Stimulated activated CD8-positive, alpha-beta memory T cell treated with anti-CD3 and anti-CD28 coated beads, Interleukin-4, amount 100 ng/mL, for 48 hours (primary cell): Measurements from ENCODE around the gene PAXX.

ENCODE experiments used
- DNase-seq: peaks from one replicate; pipeline ENCODE4 v3.0.0-alpha.2; 2020

Gene PAXX

DNA sequence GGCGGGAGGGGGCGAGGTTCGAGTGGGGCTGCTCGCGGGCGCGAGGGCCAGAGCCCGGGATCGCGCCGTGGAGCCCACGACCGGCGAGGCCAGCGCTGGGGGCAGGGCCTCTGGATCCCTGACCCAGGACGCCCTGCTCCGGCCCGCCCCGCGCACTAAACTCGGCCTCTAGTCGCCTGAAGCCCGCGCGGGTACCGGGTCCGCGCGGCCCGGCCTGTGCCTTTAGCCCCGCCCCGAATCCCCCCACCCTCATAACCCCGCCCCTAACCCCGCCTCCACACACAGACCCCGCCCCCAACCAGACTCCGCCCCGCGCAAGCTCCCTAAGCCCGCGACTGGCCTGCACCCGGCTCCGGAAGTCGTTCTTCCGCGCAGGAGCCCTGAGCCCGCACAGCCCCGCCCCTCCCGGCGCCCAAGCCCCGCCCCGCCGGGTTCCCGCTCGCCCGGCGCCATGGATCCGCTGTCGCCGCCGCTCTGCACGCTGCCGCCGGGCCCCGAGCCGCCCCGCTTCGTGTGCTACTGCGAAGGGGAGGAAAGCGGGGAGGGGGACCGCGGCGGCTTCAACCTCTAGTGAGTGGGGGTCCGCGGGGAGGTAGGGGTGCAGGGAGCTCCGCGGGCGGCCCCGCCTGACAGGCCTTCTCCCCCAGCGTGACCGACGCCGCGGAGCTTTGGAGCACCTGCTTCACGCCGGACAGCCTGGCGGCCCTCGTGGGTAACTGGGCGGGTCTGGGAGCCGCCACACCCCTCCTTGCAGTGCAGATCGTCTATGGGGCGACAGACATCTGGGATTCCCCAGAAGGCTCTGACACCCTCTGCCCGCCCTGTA is at the start of gene PAXX:
PAXX (plus strand) TSS at position 430 of the 826 bp plus-strand sequence; CDS start at position 452, 22 bp downstream.
- peak; percentile 97 for DNase-seq

DNA sequence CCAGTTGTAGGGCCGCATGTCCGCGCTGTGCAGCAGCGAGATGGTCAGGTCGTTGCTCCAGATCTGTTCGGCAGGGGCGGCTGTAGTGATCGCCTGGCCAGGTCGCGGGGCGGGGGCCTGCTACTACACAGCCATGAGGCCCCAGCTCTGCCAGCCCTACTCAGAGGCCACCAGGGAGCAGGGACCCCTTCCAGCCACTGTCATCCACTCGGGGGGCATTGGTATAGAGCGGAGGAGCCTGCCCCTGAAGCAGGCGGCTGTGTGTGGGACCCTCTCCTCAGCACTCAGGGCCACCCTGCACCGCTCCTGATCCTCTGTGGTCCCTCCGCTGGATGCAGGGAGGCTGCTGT is 49.4 kb upstream of the PAXX start:
- DNase-seq = no peak

DNA sequence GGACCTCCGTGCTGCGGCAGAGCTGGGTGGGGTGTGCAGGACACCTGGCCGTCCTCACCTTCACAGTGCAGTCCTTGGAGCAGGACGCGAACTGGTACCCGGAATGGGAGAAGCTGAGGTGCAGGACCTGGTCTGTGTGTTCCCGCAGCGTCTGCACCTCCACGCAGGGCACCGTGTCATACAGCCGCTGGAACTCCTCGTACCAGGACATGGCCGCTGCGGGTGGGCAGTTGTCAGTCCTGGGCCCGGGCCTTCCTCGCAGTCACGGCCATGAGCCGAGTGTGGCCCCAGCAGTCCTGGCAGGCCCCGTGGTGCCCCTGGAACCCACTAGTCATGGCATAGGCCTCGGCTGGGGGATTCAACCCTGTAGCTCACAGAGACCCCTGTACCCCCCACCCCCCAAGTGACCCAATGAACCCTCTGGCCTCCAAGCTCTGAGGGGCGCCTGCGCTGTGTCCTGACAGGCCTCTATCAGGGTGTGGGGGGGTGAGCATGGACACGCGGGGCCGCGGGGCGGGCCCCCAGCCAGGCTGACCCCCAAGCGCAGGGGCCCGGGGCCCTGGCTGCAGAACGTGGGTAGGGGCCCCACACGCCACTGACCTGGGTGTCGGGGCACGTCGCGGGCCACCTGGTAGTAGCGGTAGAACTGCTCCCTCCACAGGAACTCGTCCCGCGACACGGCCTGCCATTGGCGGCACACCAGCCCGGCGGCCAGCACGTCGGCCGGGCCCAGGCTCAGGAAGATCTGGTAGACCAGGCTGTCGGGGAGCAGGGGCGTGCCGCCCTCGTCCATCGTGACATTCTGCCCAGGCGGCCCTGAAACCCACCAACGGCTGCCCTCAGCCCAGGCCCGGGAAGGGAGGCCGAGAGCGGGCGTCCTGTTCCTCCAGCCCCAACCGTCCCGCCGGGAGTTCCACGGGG is 48.7 kb upstream of the PAXX start:
- peak; percentile 58 for DNase-seq

DNA sequence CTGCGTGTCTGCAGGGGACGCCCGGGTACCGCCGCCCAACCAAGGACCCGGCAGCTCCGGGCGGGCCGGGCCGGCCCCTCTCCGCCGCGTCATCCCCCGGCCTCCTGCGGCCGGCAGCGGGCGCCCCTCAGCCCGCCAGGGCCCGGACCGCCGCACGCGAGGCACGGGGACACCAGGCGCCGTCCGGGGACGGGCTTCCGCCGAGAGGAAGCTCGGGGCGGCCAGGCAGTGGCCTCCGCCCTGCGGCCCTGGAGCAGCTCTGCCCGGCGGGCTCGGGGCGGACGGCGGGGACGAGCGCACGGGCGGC is 48.1 kb upstream of the PAXX start:
- DNase-seq = no peak

DNA sequence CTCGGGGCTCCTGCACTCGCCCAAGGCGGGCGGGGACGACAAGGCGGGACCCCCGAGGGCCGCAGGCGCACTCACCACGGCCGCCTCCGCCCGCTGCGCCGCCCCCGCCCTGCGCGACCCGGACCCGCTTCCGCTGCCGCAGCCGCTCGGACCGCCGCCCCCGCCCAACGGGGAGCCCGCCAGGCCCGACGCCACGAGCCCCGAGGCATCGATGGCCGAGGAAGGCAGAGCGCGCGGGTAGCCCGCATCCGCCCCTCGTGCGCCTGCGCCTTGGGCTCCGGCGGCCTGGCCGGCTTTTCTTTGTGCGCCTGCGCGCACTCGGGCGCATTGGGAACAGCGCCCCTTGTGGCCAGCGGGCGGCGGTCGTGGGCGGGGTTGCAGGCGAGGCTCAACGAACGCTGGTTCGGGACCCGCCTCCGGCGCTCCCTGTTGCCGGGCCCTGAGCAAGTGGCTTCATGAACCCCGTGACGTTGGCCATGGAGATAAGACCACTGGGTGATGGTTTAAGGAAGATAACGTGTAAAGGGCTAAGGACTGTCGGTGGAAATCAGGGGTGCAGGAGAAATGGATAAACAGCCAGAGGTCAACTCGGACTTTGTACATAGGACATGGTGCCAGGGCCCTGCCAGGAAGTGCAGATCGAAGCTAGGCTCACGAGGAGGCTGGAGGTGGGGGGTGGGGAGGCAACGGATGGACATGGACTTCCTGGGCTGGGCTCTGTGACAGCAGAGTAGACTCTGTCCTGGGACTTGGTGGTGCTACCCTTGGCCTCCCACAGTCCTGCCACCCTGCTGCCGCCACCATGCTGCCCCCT is 47.5 kb upstream of the PAXX start, which contains the start of the genes C8G and FBXW5:
C8G (plus strand) TSS at position 725 of the 814 bp plus-strand sequence; CDS start at position 803, 78 bp downstream.
FBXW5 (minus strand) TSS at position 220 of the 814 bp plus-strand sequence. CDS start 655 bp downstream, outside the sequence.
- peak; percentile 96 for DNase-seq

DNA sequence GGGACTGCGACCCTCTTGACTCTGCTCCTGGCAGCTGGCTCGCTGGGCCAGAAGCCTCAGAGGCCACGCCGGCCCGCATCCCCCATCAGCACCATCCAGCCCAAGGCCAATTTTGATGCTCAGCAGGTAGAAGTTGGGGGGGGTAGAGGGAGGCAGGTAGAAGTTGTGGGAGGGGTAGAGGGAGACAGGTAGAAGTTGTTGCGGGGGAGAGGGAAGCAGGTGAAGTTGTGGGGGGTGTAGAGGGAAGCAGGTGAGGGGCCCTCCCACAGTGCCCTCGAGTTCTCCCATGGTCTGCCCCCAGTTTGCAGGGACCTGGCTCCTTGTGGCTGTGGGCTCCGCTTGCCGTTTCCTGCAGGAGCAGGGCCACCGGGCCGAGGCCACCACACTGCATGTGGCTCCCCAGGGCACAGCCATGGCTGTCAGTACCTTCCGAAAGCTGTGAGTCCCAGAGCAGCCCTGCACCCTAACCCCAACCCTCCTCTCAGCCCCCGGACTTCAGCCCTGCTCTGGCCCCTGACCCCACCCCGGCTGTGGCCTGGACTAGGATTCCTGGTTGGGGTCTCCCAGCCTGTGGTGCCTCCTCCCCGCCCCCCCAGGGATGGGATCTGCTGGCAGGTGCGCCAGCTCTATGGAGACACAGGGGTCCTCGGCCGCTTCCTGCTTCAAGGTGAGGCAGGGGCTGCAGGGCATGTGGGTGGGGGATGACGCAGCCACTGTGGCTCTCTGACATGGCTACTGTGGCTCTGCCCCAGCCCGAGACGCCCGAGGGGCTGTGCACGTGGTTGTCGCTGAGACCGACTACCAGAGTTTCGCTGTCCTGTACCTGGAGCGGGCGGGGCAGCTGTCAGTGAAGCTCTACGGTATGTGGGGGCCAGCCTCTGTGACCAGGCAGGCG is 46.6 kb upstream of the PAXX start:
- no peak for DNase-seq

DNA sequence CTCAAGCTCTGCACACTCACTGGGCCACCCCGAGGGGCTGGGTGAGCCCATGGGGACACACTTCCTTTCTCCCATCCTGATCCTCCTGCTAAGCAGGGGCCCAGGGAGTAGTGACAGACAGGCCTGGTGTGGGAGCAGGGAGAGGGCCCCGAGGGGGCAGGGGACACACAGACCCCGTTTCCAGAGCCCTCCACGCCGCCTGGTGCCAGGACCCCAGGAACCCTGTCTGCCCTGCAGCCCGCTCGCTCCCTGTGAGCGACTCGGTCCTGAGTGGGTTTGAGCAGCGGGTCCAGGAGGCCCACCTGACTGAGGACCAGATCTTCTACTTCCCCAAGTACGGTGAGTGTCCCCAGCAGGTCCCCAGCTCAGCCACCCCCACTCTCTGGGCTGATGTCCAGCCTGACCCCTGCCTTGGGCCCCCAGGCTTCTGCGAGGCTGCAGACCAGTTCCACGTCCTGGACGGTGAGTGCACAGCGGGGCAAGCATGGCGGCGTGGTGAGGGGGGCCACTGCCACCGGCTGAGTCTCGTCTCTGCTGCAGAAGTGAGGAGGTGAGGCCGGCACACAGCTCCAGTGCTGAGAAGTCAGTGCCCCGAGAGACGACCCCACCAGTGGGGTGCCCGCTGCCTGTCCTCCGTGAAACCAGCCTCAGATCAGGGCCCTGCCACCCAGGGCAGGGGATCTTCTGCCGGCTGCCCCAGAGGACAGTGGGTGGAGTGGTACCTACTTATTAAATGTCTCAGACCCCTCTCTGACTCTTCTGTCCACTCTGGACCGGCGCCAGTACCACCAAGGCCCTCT is 45.8 kb upstream of the PAXX start:
- DNase-seq = no peak

DNA sequence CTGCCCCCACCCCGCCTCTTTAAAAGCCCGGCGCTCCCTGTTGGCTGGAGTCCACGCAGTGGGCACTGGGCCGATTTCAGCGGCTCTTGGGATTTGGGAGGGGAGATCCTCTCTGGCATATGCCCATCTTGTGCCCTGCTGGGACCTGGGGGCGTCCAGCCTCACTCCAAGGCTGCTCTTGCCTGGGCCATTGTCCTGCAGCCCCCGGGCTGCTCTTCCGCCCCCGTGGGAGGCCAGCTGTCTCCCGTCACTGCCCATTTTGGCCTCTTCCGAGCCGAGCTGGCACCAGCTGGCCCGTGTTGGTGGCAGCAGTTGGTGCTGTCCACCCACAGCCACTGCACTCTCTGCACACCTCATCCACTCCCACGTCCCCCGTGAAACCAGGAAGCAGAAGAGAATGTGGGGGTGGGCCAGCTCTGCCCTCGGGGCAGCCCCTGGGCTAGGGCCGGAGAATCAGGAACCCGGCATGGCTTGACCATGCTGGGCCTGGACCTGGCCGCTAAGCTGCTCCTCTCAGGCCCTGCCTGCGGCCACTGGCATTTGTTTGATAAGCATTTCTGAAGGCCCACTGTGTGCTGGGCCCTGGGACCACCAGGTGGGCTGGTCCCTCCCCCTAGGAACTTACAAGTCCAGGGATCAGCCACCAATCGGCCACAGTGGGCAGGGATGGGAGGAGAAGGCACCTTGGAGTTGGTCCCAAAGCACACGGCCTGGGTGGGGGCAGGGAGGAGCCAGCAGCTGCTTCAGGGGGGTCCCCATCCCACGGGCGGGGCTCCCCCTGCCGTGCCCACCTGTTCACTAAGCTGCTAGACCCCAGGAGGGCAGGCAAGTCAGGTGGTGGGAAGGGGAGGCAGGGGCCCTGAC is 45.0 kb upstream of the PAXX start:
- DNase-seq = no peak

DNA sequence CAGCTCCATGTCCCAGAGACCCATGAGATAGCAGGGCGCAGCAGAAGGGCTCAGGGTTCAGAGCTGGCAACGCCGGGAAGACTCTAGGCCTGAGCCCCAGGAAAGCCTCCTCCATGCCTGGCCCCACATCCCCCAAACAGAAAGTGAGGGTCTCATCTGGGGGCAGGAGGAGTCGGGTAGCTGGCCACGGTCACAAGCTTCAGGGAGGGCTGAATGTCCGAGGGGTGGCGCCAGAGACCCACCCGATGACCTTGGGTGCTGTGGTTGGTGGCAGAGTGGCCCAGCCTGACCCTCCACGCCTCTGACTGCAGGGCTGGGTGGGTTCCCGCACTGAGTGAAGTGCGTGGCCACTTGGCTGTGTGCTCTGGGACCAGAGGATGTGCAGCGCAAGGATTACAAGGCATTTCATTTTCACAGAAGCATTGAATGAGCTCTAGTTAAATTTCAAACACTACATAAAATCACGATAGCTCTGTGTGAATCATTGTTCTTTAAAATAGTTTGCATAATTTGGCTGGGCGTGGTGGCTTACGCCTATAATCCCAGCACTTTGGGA is 44.2 kb upstream of the PAXX start:
- peak; percentile 57 for DNase-seq

- DNase-seq = no peak
Observed at GRCh38 chr9:136949239-136949816, 42.9 kb upstream of the PAXX start.

DNA sequence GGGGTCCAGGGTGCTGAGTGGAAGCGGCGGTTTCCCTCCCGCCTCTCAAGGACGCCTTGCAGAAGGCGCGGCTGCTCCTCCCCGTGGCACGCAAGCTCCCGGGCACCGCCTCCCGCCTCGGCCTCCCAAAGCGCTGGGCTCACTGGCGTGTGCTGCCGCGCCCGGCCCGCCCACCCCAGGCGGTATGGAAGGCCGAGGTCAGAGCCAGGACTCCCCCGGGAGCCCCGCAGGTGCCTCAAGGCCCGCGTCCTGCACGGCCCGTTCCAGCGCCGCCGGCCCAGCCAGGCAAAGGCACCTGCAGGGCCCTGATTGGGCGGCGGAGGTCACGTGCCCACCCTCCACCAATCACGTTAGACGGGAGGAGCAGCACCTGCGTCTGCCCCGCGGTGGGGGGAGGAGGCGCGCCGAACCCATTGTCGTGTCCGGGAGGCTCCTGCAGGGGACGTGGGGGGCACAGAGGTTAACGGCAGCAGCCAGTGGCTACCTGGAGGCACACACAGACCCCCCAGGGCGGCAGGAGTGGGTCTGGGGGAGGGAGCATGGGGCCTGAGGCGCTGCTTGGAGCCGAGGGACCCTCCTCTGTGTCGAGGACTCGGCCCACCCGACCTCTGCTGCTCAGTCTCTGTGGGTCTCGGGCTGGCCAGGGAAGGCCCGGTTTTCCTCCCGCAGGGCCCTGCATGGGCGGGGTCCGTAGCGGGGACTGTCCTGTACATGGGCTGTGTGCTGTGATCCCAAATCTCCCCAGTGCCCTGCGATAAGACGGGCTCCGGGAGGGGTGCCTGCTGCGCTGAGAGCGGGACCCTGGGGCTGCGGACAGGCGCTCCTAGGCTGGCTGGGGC is 42.2 kb upstream of the PAXX start:
- peak; percentile 97 for DNase-seq

GRCh38 chr9:136950656-136951276 is 41.5 kb upstream of the PAXX start:
- DNase-seq = no peak

DNA sequence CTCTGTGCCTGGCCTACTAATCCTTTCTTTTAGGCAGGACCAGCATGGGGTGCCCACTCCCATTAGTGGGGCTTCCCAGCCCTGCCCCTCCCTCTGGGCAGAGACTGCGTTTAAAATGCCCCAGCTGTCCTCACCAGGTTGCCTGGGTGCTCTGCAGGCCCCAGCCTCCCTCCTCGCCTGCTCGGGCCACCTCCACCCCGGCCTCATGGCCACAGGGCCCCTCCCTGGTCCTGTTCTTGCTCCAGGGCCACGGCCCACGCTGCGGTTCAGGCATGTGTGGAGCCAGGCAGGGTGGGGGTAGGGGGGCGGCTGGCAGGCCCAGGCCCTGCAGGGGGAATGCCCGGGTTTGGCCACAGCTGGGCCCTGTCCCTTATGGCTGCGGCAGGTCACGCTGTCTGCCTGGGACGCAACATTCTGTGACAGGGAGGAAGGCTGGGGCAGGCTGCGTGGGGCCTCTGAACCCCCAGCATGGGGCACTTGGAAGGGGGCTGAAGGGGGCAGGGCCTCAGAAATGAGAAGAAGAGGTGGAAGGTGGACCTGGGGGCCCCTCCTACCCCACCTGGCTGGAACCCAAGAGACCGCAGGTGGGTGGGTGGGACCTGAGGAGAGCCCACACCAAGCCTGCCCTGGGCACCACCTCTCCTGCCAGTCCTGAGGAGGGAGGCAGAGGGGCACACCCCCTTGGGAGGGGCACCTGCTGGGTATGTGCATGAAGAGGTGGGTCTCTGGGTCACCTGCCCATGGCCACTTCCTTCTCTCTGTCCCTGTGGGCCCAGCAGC is 40.5 kb upstream of the PAXX start, which contains the start of gene LCN12:
LCN12 (plus strand) TSS at position 733 of the 780 bp plus-strand sequence. CDS start 55 bp downstream, outside the sequence.
- DNase-seq = no peak

- DNase-seq = no peak
Observed at GRCh38 chr9:136952321-136952850, 39.8 kb upstream of the PAXX start.

- no peak for DNase-seq
Observed at GRCh38 chr9:136952876-136953770, 39.1 kb upstream of the PAXX start.
